GM19324 (cell line): ENCODE data around the gene SUFU.
"Not testable (repeated sequence)": the region's sequence is repeated elsewhere in the genome, so short reads cannot be mapped to it uniquely, and the experiment has no call there.

Experiments used
- ATAC-seq: cut with Tn5 transposase; IDR thresholded peaks from one replicate; pipeline ENCODE4 v1.9.1; 2021; ENCODE audit warnings: mild to moderate bottlenecking, moderate library complexity; ENCODE audit not compliant: unreplicated experiment, low FRiP score

SUFU gene

DNA sequence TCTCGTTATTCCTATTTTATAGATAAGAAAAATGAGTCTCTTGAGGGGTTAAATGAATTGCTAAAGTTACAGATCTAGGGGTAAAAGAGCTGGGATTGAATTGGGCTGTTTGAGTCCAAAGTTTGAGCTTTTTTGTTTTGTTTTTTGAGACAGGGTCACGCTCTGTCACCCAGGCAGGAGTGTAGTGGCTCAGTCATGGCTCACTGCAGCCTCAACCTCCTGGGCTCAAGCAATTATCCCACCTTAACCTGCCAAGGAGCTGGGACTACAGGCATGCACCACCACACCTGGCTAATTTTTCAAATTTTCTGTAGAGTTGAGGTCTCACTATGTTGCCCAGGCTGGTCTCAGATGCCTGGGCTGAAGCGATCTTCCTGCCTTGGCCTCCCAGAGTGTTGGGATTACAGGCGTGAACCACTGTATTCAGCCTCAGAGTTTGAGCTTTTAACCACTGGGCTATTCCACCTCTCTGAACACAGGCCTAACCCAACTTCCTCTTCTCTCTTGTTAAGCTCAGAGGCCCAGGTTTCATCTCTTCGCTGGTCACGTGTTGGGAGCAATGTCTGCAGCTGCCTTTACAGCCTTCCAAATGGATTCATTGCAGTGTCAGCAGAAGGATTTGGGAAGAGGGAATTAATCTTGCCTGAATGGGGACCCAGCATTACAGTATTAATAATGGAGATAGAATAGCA lies 8.0 kb downstream of the SUFU start:
- peak; percentile 53 for ATAC-seq

DNA sequence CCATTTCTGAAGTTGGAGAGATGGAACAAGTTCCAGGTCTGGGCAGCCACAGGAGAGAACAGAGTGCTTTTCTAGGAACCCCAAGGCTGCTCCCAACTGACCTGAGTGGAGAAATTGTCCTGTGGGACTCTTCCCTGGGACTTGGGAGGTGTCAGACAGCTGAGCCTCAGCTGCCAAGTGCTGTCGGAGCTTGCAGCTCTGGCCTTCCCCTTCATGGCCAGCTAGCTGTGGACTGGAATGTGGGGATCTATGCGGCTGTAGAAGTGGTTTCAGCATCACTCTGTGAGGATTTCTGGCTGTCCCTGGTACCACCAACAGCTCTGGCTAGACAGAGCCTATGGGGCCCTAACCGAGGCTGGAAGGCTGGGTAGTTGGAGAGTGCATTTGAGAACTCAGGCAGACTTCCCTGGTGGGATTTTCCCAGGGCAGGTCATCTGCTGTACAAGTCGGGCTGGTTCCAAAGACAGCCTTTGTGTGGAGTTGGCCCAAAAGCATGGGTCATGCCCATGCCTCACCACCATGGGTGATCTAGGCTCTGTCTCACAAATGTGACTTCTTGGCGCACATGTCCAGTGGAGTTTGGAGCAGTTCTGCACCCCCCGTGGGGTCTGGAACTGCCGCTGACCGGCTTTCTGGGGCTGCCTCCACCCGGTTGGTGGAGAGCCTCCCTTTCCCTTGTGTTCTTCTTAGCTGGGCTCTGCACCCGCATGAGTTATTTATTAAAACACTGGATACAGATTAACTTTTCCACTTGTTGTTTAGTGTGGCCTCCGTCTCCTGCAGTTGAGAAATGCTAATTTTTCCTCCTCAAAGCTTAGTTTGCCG lies 10.9 kb downstream of the SUFU start:
- ATAC-seq, result no peak

DNA sequence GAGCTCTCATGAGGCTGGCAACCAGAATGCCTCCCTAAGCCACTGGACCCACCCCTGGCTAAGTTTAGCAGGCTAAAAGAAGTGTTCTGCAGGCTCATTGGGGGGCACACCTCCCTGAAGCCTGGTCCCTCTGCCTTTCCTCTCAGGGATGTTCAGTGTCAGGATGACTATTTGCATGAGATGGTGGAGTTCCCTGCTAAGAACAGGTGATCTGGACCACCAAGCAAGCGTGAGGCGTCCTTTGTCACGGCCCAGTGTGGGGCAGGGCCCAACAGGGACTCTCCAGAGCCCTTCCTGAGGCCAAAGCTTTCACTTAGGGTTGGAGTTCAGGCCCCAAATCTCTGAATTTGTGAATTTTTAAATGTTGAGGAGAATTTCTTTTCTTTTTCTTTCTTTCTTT lies 12.0 kb downstream of the SUFU start:
- no peak for ATAC-seq

DNA sequence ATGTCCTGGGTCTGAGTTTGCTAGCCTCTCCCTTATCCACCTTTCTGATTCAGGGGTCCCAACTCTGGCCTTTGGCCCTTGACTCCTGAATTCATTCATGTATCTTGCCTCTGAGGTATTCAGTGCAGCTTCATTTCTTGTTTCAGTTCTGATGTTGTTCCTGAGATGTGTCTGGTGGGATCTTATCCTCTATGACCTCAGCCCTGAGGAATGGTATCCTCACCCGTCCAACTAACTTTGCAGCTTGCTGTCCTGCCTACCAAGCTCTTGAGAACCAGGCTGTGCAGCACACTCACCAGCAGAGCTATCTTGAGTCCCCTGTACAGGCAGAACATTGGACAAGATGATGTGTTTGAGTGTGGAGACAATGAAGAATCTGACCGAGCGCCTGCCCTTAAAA lies 13.8 kb downstream of the SUFU start:
- no peak for ATAC-seq

DNA sequence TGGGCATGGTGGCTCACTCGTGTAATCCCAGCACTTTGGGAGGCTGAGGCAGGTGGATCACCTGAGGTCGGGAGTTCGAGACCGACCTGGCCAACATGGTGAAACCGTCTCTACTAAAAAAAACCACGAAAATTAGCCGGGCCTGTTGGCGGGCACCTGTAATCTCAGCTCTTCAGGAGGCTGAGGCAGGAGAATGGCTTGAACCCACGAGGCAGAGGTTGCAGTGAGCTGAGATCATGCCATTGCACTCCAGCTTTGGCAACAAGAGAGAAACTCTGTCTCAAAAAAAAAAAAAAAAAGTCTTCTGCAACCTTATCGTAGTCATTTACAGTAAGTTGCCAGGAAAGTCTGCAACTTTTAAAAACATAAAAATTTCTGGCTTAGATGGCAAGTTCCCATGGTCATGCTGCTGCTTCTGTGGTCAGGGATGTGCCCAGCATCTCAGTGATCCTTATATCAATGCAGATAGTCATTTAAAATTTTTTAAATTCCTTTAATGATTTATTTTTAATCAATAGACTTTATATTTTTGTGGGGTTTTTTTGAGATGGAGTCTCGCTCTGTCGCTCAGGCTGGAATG lies 15.6 kb downstream of the SUFU start:
- ATAC-seq, result no peak

DNA sequence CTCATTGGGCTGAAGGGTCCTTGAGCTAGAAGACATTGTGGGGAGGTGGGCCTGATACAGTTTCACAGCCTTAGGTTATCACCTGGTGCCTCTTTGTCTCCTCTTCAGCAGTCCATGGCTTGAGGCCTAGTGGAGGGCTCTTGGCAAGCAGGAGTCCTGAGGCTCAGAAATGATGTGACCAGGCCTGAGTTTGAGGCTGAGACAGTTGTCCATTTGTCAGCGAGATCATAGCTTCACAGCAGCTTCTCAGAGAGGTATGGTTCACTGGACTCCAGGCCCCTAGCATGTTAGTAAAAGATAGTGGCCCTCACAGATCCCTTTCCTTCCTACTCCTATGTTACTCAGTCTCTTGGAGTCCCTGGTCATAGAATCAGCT lies 19.1 kb downstream of the SUFU start:
- ATAC-seq, result no peak

DNA sequence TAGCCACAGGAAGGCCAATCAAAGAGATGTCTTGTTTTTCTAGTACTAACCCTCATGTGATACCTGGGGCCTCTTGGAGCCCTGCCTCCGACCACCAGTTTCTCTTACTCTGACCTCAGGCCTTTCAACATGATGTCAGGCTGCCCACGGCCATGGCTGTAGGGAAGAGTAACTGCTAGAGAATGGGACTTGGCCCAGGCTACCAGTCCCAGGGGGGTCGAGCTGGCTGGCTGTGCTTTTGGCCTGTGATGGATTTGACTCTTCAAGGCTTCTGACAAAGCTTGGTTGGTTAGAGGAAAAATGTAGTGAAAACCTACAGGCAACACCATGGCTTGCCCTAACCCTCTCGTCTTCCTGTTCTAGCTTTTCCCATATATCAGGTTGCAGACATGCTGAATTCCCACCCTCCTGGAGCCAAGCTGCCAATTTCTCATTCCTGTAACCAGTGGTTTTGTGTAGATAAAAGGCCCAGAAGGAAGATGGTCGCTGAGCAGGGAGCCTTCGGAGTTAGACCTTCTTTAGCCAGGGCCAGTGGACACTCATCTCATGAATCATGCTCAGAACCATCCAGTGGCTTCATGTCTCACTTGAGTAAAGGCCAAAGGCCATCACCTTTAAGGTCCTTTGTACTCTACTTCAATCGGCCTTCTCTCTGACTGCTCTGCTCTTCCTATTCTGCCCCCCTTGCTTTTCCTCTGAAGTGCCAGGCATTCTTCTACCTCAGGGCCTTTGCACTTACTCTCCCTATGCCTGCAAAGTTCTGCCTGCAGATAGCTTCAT lies 19.7 kb downstream of the SUFU start:
- no peak for ATAC-seq

DNA sequence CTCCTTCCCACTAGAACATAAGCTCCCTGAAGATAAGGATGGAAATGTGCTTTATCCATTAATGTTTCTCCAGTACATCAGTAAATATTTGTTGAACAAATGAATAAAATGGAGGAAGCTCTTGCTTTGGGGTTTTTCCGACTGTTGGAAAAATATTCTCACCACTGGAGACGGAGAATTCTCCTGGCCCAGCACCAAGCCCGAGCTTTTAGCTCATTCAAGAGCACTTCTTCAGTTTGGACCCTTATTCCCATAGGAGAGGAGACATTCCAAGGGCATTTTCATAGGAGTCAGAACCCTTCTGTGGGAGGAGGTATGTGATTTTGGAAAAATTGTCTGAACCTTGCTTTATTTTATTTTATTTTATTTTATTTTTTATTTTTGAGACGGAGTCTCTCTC lies 21.0 kb downstream of the SUFU start:
- ATAC-seq, result no peak

DNA sequence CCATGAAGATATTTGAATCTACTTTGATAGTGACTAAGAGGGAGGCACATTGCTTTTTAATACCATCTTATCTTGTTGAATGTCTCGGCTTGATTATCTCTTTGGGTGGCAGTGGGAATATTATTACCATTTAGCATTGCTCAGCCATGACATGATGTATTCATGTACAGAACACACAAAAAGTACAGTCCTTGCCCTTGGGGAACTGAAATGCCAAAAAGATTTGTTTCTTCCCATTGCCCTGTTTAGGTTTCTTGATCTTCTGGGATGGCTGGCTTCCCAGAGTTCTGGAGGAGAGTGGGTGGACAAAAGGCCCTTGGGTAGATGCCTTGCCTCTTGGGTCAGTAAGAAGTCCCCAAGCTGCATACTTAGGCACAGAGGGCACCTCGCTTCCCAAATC lies 23.8 kb downstream of the SUFU start:
- no peak for ATAC-seq

DNA sequence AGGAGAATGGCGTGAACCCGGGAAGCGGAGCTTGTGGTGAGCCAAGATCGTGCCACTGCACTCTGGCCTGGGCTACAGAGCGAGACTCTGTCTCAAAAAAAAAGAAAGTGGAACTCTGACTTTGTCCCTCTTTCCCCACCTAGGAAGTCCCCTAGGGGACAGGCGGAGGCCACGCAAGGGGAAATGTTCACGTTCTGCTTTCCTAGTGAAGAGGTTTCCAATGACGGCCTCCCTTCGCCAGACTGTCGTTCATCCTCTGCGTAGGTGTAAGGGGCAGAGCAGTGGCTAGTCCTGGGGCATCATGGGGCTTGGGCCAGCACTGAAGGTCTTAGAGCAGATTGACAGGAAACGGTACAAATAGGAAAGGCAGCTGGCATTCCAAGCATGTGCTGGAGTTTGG lies 30.6 kb downstream of the SUFU start:
- ATAC-seq, result no peak

DNA sequence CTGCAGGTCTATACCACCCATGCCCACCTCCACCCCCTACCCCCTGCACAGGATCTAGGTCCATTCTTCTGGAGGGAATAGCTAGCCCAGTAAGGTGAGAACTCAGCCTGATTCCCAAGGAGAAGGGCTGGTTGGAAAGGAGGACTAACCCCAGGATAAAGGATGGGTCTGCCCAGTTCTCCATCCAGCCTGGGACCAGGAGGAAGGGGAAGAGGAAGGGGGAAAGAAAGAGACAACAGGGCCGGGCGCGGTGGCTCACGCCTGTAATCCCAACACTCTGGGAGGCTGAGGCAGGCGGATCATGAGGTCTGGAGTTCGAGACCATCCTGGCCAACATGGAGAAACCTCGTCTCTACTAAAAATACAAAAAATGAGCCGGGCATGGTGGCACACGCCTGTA lies 31.2 kb downstream of the SUFU start:
- ATAC-seq, result not testable (repeated sequence)

DNA sequence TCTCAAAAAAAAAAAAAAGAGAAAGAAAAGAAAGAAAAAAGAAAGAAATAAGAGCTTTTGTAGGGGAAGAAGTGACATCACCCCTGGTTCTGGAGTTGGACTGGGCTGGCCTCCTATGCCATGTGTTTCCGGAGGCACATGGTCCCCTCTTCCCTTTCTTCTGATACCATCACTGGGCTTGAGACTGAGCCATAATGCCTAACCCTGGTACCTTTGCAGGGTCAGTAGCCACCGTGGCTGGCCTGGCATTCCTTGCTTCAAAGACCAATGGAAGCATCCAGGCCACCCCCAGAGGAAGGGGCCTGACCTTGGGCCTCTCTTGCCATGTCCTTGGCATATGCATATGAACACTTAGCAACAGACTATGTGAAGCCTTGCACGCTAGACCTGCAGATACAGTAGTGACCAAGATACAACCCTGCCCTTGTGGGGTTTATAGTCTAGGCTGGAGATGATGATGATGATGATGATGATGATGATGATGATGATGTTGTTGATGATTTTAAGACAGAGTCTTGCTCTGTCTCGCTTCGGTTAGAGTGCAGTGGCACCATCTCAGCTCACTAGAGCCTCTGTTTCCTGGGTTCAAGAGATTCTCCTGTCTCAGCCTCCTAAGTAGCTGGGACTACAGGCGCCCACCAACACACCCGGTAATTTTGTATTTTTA lies 31.8 kb downstream of the SUFU start:
- no peak for ATAC-seq

DNA sequence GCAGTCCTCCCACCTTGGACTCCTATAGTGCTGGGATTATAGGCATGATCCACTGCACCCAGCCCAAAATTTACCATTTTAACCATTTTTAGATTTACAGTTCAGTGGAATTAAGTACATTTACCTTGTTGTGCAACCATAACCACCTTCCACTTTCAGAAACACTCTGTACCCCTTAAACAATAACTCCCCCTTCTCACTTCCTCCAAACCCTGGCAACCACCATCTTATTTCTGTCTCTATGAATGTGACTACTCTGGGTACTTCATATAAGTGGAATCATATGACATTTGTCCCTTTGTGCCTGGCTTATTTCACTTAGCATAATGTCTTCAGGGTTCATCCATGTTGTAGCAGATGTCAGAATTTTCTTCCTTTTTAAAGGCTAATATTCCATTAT lies 33.6 kb downstream of the SUFU start:
- ATAC-seq, result no peak

DNA sequence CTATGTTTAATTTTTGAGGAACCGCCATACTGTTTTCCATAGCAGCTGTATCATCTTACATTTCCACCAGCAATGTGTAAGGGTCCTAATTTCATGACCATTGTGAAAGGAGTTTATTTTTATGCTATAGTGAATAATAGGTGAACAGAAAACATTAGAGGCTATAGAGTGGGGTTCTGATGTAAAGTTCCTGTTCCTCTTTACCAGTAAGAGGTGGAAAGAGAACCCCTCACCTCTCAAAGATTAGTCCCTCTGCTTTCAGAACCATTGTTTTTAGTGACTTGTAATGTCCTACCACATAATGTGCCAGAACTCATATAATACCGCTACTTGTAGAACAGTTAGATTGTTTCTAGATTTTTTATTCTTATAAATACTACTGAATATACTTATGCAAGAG lies 34.2 kb downstream of the SUFU start:
- ATAC-seq, result no peak

DNA sequence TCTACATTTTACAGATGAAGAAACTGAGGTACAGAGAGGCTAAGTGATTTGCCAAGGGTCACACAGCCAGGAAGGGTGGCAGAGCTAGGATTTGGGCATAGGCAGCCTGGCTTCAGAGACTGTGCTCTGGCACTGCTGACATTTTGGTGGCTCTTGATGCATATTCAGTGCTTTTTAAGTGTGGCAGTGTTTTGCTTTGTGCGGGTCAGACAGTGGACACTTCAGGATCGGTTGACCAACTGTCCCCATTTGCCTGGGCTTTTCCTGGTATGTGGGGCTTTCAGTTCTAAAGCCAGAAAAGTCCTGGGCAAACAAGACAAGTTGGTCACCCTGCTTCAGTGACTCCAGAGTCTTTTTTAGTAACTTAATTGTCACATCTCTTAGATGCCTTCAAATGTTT lies 35.0 kb downstream of the SUFU start:
- ATAC-seq, result no peak

DNA sequence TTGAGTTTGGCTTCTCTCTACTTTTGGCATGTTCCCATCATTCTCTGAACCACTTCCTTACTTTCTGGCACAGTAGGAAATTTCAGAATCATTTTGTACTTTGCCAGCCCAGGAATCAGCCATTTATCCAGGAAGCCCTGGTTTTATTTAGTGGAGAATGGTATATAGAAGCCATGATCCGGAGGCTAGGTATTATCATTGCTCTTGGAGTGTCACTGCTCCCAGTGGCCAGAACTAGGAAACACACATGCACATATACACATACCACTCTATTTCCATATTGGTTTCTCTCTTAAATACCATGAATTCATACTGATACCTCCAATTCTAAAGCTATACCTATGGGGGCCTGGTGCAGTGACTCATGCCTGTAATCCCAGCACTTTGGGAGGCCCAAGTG lies 36.3 kb downstream of the SUFU start:
- no peak for ATAC-seq

DNA sequence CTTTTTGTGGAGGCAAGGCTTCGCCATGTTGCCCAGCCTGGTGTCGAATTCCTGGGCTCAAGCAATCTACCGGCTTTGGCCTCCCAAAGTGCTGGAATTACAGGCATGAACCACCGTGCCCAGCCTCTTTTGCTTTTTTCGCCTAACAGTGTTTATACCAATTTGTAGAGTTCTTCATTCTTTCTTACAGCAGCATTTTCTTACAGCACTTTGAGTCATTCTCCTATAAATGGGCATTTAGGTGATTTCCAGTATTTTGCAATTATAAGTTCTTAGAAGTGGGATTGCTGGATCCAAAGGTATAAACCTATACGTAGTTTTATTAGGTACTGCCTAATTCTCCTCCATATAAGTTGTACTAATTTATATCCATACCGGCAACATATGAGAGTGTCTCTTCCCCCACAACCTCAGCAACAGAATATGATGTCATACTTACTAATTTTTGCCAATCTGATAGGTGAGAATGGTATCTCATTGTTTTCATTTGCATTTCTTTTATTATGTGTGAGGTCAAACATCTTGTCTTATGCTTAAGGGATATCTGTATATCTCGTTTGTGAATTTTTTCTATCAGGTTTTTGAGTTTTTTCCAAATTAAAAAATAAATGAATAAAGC lies 39.1 kb downstream of the SUFU start:
- ATAC-seq, result no peak

DNA sequence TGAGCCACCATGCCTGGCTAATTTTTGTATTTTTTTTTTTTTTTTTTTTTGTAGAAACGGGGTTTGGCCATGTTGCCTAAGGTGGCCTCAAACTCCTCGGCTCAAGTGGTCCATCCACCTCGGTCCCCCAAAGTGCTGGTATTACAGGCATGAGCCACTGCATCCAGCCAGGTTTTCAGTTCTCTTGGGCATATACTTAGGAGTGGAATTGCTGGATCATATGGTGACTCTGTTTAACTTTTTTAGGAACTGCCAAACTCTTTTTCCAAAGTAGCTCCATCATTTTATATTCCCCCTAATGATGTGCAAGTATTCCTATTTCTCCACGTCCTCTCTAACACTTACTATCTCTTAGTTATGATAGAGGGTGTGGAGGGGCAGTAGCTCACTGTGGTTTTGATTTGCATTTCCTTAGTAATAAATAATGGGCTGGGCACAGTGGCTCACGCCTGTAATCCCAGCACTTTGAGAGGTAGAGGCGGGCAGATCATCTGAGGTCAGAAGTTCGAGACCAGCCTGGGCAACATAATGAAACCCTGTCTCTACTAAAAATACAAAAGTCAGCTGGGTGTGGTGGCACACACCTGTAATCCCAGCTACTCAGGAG lies 41.6 kb downstream of the SUFU start:
- no peak for ATAC-seq

DNA sequence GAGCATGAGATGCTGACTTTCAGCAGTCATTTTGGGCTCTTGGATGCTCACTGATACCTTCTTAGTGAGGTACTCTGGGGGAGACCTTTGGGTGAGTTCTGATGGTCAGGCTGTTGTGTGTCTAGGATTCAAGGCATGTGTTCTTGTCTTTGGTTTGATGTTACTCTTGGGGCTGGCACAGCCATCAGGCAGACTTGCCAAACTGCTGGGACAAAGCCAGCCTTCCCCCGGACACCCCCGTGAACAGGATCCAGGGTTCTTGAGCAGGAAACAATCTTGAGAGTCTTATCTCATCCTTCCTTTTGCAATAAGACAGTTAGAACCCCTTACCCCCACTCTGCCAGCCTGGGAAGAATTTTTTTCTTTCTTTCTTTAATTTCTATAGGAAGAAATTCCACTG lies 42.2 kb downstream of the SUFU start:
- no peak for ATAC-seq
